Body of pancreas (tissue), 4 donors: ENCODE results near the gene CXCL8.

Experiments
- CTCF ChIP-seq, 7 experiments: fragments of 450-650 bp in 4 of 7; fragments of 200-600 bp in 3 of 7; sonication (generic) in 3 of 7; IDR thresholded peaks; one replicate each; pipeline ENCODE4 v1.5.1; 2016 to 2019; ENCODE audit warnings: antibody characterized with exemption in 7 of 7
- POLR2A ChIP-seq, 3 donors: fragments of 450-650 bp; IDR thresholded peaks; one replicate each; pipeline ENCODE4 v1.6.1; 2016; ENCODE audit warnings: antibody characterized with exemption in 3 of 3, mild to moderate bottlenecking in 2 of 3

GRCh38 chr4:73770917-73771316 is 30.5 kb downstream of the CXCL8 start:
- TF ChIP-seq CTCF (IDR thresholded peaks at IDR 0.05) (no peak), POLR2A (IDR thresholded peaks at IDR 0.05) (no peak)
